Gastroesophageal sphincter (tissue), 4 donors: ENCODE results near the gene CD7. TPM values are rescaled to one million over a fixed set of nuclear protein-coding genes. Genes with fewer than 3 reads are reported as not detected.

Experiments
- ATAC-seq: fragments of 150-250 bp; one replicate; pipeline ENCODE4 v1.9.1; 2016; ENCODE audit warnings: mild to moderate bottlenecking, moderate library complexity
- H3K27ac ChIP-seq, 4 donors: fragments of 200-600 bp; sonication (generic) in 3 of 4; 1 replicate in 3 of 4; 2 replicates in 1 of 4; pipeline ENCODE4 v1.5.1; 2016 to 2019
- H3K27me3 ChIP-seq: fragments of 200-600 bp; sonication (generic); one replicate; pipeline ENCODE4 v1.5.1; 2019
- H3K36me3 ChIP-seq, 2 donors: fragments of 200-600 bp; sonication (generic); one replicate each; pipeline ENCODE4 v1.5.1; 2019; ENCODE audit warnings: control low read depth in 1 of 2
- H3K4me1 ChIP-seq, 3 donors: fragments of 200-600 bp; sonication (generic); 1 replicate in 2 of 3; 2 replicates in 1 of 3; pipeline ENCODE4 v1.5.1; 2016 to 2019; ENCODE audit warnings: control low read depth in 2 of 3
- H3K4me3 ChIP-seq, 2 donors: fragments of 200-600 bp; sonication (generic); one replicate each; pipeline ENCODE4 v1.5.1; 2019; ENCODE audit warnings: mild to moderate bottlenecking in 1 of 2, moderate library complexity in 1 of 2
- H3K9me3 ChIP-seq, 3 donors: fragments of 200-600 bp; sonication (generic); one replicate each; pipeline ENCODE4 v1.5.1; 2017 to 2019; ENCODE audit warnings: control low read depth in 2 of 3
- EP300 ChIP-seq: sonication (generic); formaldehyde crosslinking; IDR thresholded peaks from one replicate; pipeline ENCODE4 v1.6.1; 2017; ENCODE audit warnings: antibody characterized with exemption, mild to moderate bottlenecking
- POLR2A ChIP-seq, 2 donors: fragments of 450-650 bp; IDR thresholded peaks; one replicate each; pipeline ENCODE4 v1.6.1; 2017; ENCODE audit warnings: antibody characterized with exemption in 2 of 2, mild to moderate bottlenecking in 2 of 2, moderate library complexity in 1 of 2
- POLR2AphosphoS5 ChIP-seq: sonication (generic); formaldehyde crosslinking; IDR thresholded peaks from one replicate; pipeline ENCODE4 v1.6.1; 2017; ENCODE audit warnings: antibody characterized with exemption
- WGBS, 2 donors: methylation state at CpG; one replicate each; pipeline ENCODE4 v1.1.5; 2018; ENCODE audit warnings: low coverage in 1 of 2; 5-methylcytosine and 5-hydroxymethylcytosine counted together
- total RNA-seq, 4 donors: library from RNA; depleted of rRNA; stranded (reverse); fragments of >200 nt; gene quantifications; one replicate each; pipeline ENCODE4 v1.1.0, GENCODE V29; 2016
- TF ChIP-seq, protein P1 (sequence below), 4 experiments: fragments of 200-600 bp in 2 of 4; fragments of 450-650 bp in 2 of 4; sonication (generic) in 1 of 4; IDR thresholded peaks; one replicate each; pipeline ENCODE4 v1.5.1; 2017 to 2019; ENCODE audit warnings: antibody characterized with exemption in 4 of 4, mild to moderate bottlenecking in 2 of 4, moderate library complexity in 2 of 4

Gene CD7
- total RNA-seq, 4 donors from 2014 or later, result 0.58 to 1.7 (median 0.94) TPM; not detected in 1

DNA sequence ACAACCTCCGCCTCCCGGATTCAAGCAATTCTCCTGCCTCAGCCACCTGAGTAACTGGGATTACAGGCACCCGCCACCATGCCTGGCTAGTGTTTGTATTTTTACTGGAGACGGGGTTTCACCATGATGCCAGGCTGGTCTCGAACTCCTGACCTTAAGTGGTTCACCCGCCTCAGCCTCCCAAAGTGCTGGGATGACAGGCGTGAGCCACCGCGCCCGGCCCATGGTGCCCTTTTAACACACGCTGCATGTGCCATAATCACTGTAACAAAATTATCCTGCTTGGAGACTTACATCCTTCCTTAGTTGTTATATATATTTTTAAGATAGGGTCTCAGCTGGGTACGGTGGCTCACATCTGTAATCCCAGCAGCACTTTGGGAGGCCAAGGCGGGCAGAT lies 5.4 kb downstream of the CD7 start:
- Histone ChIP-seq H3K27me3 (peaks cover 84% of the 10 kb centered on the region), H3K27ac (no peak overlapping the region), H3K4me1 (peaks cover 0 to 12% (median 8%) of the 10 kb centered on the region in 3 donors), H3K4me3 (no peak overlapping the region), H3K9me3 (no peaks in the 10 kb centered on the region), H3K36me3 (no peaks in the 10 kb centered on the region)
- WGBS, 2 donors, result 89 to 93% methylated on average over 3 to 11 of the region's 13 CpGs
- no peak for ATAC-seq
- TF ChIP-seq POLR2AphosphoS5, result no peak
- TF ChIP-seq, protein P1, sequence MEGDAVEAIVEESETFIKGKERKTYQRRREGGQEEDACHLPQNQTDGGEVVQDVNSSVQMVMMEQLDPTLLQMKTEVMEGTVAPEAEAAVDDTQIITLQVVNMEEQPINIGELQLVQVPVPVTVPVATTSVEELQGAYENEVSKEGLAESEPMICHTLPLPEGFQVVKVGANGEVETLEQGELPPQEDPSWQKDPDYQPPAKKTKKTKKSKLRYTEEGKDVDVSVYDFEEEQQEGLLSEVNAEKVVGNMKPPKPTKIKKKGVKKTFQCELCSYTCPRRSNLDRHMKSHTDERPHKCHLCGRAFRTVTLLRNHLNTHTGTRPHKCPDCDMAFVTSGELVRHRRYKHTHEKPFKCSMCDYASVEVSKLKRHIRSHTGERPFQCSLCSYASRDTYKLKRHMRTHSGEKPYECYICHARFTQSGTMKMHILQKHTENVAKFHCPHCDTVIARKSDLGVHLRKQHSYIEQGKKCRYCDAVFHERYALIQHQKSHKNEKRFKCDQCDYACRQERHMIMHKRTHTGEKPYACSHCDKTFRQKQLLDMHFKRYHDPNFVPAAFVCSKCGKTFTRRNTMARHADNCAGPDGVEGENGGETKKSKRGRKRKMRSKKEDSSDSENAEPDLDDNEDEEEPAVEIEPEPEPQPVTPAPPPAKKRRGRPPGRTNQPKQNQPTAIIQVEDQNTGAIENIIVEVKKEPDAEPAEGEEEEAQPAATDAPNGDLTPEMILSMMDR (IDR thresholded peaks at IDR 0.05), result no peak
- TF ChIP-seq POLR2A (IDR thresholded peaks at IDR 0.05), result no peak
- TF ChIP-seq EP300, result no peak

DNA sequence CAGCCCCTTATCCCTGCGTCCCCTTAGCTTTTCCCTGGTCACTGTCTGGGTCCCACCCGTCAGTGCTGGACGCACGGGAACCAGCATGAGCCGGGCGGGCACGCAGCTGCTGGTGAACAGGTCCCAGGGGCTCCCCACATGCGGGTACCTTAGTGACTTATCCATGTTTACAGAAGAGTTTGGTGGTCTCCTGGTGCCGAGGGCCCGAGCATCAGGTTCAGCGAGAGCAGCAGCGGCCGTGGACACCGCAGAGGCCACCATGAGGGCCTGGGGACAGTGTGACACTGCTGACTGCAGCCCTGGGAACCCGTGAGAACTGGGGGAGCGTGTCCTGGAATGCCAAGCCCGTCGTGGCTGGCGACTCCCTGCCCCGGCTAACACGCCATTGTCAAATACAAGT lies 6.5 kb downstream of the CD7 start:
- Histone ChIP-seq H3K27ac (no peak overlapping the region), H3K36me3 (no peaks in the 10 kb centered on the region), H3K9me3 (no peaks in the 10 kb centered on the region), H3K4me3 (no peak overlapping the region), H3K4me1 (peaks cover 0 to 7% (median 5%) of the 10 kb centered on the region in 3 donors), H3K27me3 (peaks cover 73% of the 10 kb centered on the region)
- no peak for ATAC-seq
- WGBS, 2 donors, result 92% methylated on average over 2 of the region's 21 CpGs; no CpG with 5 or more reads in 1 of the 2 donors
- TF ChIP-seq POLR2A (IDR thresholded peaks at IDR 0.05) (no peak), EP300 (no peak), POLR2AphosphoS5 (no peak)
- TF ChIP-seq, protein P1 (IDR thresholded peaks at IDR 0.05), result no peak

DNA sequence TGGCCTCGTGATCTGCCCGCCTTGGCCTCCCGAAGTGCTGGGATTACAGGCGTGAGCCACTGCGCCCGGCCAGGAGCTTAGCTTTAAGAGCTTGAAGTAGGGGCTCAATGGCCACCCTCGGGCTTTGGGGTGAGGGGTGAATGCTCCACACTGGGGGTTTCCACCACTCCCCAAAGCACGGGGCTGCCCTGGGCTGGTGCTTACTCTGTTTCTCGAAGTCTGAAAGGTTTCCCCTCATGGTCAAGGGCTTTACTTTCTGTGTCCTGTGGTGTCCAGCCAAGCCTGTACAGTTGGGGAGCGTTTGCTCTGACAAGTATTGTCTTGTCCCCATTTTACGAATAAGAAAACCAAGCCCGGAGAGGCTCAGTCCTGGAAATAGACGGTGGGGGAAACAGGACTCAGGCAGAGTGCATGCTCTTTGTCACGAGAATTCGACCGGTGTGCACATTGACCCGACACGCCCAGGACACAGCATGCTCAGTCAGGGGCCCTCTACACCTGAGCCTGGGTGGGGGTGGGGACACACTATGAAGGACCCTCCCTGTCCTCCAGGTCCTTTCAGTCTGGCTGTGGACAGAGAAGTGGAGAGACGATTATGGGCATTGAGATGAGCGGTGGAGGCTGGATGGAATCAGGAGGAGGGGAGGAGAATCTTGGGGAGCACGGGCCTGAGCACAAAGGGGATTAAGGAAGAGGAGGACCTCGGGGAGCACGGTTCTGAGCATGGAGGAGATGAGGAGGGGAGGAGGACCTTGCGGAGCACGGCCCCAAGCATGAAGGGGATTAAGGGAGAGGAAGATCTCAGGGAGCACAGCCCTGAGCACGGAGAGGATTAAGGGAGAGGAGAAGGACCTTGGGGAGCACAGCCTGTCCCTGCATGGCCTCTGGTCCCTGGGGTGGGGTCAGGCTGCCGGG lies 7.5 kb downstream of the CD7 start:
- Histone ChIP-seq H3K4me3 (no peak overlapping the region), H3K9me3 (no peaks in the 10 kb centered on the region), H3K27ac (no peak overlapping the region), H3K27me3 (peaks cover 64% of the 10 kb centered on the region), H3K4me1 (no peaks in the 10 kb centered on the region), H3K36me3 (no peaks in the 10 kb centered on the region)
- WGBS, 2 donors, result 71 to 82% methylated on average over 4 to 8 of the region's 27 CpGs
- TF ChIP-seq EP300, result no peak
- TF ChIP-seq, protein P1 (IDR thresholded peaks at IDR 0.05), result no peak
- no peak for TF ChIP-seq POLR2A (IDR thresholded peaks at IDR 0.05)
- no peak for TF ChIP-seq POLR2AphosphoS5
- no peak for ATAC-seq

DNA sequence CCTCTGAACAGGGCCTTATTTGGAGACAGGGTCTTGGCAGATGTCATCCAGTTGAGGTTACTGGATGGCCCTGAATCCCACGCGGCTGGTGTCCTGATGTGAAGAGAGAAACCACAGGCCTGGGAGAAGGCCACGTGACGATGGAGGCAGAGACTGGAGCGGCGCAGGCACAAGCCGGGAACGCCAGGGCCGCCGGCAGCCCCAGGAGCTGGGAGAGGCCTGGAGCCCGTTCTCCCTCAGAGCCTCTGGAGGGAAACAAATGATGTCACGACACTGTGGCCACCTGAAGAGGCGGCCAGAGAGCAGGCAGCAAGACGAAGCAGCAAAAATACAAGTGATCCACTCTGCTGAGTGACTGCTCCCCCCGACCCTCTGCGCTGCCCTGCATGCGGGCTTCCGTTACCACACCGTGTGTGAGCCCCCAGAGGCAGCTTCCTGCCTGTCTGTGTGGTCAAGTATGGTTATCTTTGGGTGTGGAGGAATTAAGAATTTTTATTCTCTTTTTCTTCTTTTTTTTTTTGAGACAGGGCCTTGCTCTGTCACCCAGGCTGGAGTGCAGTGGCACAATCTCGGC lies 11.6 kb downstream of the CD7 start:
- Histone ChIP-seq H3K36me3 (no peaks in the 10 kb centered on the region), H3K4me3 (no peak overlapping the region), H3K27me3 (peaks cover 31% of the 10 kb centered on the region), H3K27ac (no peak overlapping the region), H3K9me3 (no peaks in the 10 kb centered on the region), H3K4me1 (peaks cover 0 to 5% (median 0%) of the 10 kb centered on the region in 3 donors)
- 81 to 100% methylated on average over 1 to 6 of the region's 20 CpGs for WGBS, 2 donors
- TF ChIP-seq POLR2A (IDR thresholded peaks at IDR 0.05), result no peak
- TF ChIP-seq, protein P1 (IDR thresholded peaks at IDR 0.05), result no peak
- no peak for TF ChIP-seq EP300
- TF ChIP-seq POLR2AphosphoS5, result no peak
- no peak for ATAC-seq
